ENCODE measurements around the gene RABGAP1L. TPM values are rescaled to one million over a fixed set of nuclear protein-coding genes. Genes with fewer than 3 reads are reported as not detected.

The RABGAP1L gene
- polyA plus RNA-seq, 1 donor (not counting 4 experiments of a cell fraction or from before 2014, with no cell fraction given), result 24.2 TPM

GRCh38 chr1:174974711-174975119, 815.4 kb downstream of the RABGAP1L start:
- Histone ChIP-seq H3K9me3 (ENCODE audit: control insufficient read depth, low read depth, low read length) (no peaks in the 10 kb centered on the region), H3K4me2 (ENCODE audit: control insufficient read depth, extremely low read depth, insufficient read depth, low read depth, low read length) (no peak overlapping the region), H3K9me1 (ENCODE audit: control insufficient read depth, extremely low read depth, insufficient read depth, low read length) (no peaks in the 10 kb centered on the region), H3K4me3 (ENCODE audit: control insufficient read depth in 2 of 3, extremely low read depth in 1 of 3, insufficient read depth in 2 of 3, low read depth in 1 of 3, low read length in 3 of 3) (no peak overlapping the region), H3K27ac (ENCODE audit: control insufficient read depth, insufficient read depth, low read length) (no peak overlapping the region), H3K36me3 (ENCODE audit: control insufficient read depth in 2 of 2, extremely low read depth in 1 of 2, insufficient read depth in 2 of 2, low read length in 2 of 2) (no peaks in the 10 kb centered on the region), H3K4me1 (ENCODE audit: control insufficient read depth, extremely low read depth, insufficient read depth, low read length) (peaks cover 22% of the 10 kb centered on the region), H4K20me1 (ENCODE audit: control insufficient read depth, extremely low read depth, insufficient read depth, low read length) (no peaks in the 10 kb centered on the region), H2AFZ (ENCODE audit: control insufficient read depth, low read length) (no peak overlapping the region), H3K79me2 (ENCODE audit: control insufficient read depth, insufficient read depth, low read length) (no peaks in the 10 kb centered on the region), H3K9ac (ENCODE audit: control insufficient read depth, extremely low read depth, insufficient read depth, low read length) (no peak overlapping the region), H3K27me3 (ENCODE audit: control insufficient read depth, extremely low read depth, insufficient read depth, low read length) (no peaks in the 10 kb centered on the region)
- TF ChIP-seq EZH2 (IDR thresholded peaks at IDR 0.05; ENCODE audit: low read length) (no peak), CTCF (optimal IDR thresholded peaks at IDR 0.05 in 1 of 3, IDR thresholded peaks at IDR 0.05 in 1 of 3, conservative IDR thresholded peaks at IDR 0.05 in 1 of 3; ENCODE audit: extremely low read depth in 1 of 3, insufficient read depth in 2 of 3, low read length in 3 of 3) (no peak)
- DNase-seq (ENCODE audit: low read depth, low spot score) (no peak), FAIRE-seq (no peak)
- dilution Hi-C loops (cut with MboI; ENCODE audit: extremely low pct_ligation_motif_present, low sequenced_read_pairs), result no loop called here

- H3K27me3 ChIP-seq (ENCODE audit: control insufficient read depth, extremely low read depth, insufficient read depth, low read length), result no peaks in the 10 kb centered on the region
- H2AFZ ChIP-seq (ENCODE audit: control insufficient read depth, low read length), result no peak overlapping the region
- TF ChIP-seq CTCF (optimal IDR thresholded peaks at IDR 0.05 in 1 of 3, IDR thresholded peaks at IDR 0.05 in 1 of 3, conservative IDR thresholded peaks at IDR 0.05 in 1 of 3; ENCODE audit: extremely low read depth in 1 of 3, insufficient read depth in 2 of 3, low read length in 3 of 3) (no peak), EZH2 (IDR thresholded peaks at IDR 0.05; ENCODE audit: low read length) (no peak)
- no peak overlapping the region for H3K4me3 ChIP-seq (ENCODE audit: control insufficient read depth in 2 of 3, extremely low read depth in 1 of 3, insufficient read depth in 2 of 3, low read depth in 1 of 3, low read length in 3 of 3)
- FAIRE-seq (peak; percentile 23), DNase-seq (ENCODE audit: low read depth, low spot score) (no peak)
- H3K9me3 ChIP-seq (ENCODE audit: control insufficient read depth, low read depth, low read length), result no peaks in the 10 kb centered on the region
- no peak overlapping the region for H3K9ac ChIP-seq (ENCODE audit: control insufficient read depth, extremely low read depth, insufficient read depth, low read length)
- dilution Hi-C loops (cut with MboI; ENCODE audit: extremely low pct_ligation_motif_present, low sequenced_read_pairs), result no loop called here
- H3K27ac ChIP-seq (ENCODE audit: control insufficient read depth, insufficient read depth, low read length), result peak overlapping the region; percentile 76
- H3K79me2 ChIP-seq (ENCODE audit: control insufficient read depth, insufficient read depth, low read length), result no peaks in the 10 kb centered on the region
- no peaks in the 10 kb centered on the region for H3K36me3 ChIP-seq (ENCODE audit: control insufficient read depth in 2 of 2, extremely low read depth in 1 of 2, insufficient read depth in 2 of 2, low read length in 2 of 2)
- H3K9me1 ChIP-seq (ENCODE audit: control insufficient read depth, extremely low read depth, insufficient read depth, low read length), result no peaks in the 10 kb centered on the region
- H4K20me1 ChIP-seq (ENCODE audit: control insufficient read depth, extremely low read depth, insufficient read depth, low read length), result no peaks in the 10 kb centered on the region
- peaks cover 22% of the 10 kb centered on the region for H3K4me1 ChIP-seq (ENCODE audit: control insufficient read depth, extremely low read depth, insufficient read depth, low read length)
- peak overlapping the region; percentile 53 for H3K4me2 ChIP-seq (ENCODE audit: control insufficient read depth, extremely low read depth, insufficient read depth, low read depth, low read length)
Measured at GRCh38 chr1:174975764-174976163, 816.4 kb downstream of the RABGAP1L start.

Measured in keratinocyte (primary cell).